ENCODE results near the gene SLCO2B1.

The SLCO2B1 gene

GRCh38 chr11:75148436-75148983 is 2.4 kb upstream of the SLCO2B1 start:
- Histone ChIP-seq H3K4me3 (ENCODE audit: low read length) (no peak overlapping the region), H2AFZ (ENCODE audit: low read depth, low read length) (no peak overlapping the region), H3K4me1 (ENCODE audit: insufficient read depth, low read length) (no peaks in the 10 kb centered on the region), H3K36me3 (ENCODE audit: insufficient read depth, low read length) (no peaks in the 10 kb centered on the region), H3K9me3 (ENCODE audit: low read length) (no peaks in the 10 kb centered on the region), H3K27me3 (ENCODE audit: insufficient read depth, low read length) (no peaks in the 10 kb centered on the region)

- no peaks in the 10 kb centered on the region for H3K9me3 ChIP-seq (ENCODE audit: low read length)
- no peaks in the 10 kb centered on the region for H3K27me3 ChIP-seq (ENCODE audit: insufficient read depth, low read length)
- H2AFZ ChIP-seq (ENCODE audit: low read depth, low read length) = no peak overlapping the region
- no peaks in the 10 kb centered on the region for H3K36me3 ChIP-seq (ENCODE audit: insufficient read depth, low read length)
- H3K4me3 ChIP-seq (ENCODE audit: low read length) = no peak overlapping the region
- H3K4me1 ChIP-seq (ENCODE audit: insufficient read depth, low read length) = no peaks in the 10 kb centered on the region
These were observed 991 bp upstream of the SLCO2B1 start for GRCh38 chr11:75149766-75150465.

- Histone ChIP-seq H3K27me3 (ENCODE audit: insufficient read depth, low read length) (no peaks in the 10 kb centered on the region), H3K36me3 (ENCODE audit: insufficient read depth, low read length) (no peaks in the 10 kb centered on the region), H3K9me3 (ENCODE audit: low read length) (no peaks in the 10 kb centered on the region), H2AFZ (ENCODE audit: low read depth, low read length) (no peak overlapping the region), H3K4me3 (ENCODE audit: low read length) (no peak overlapping the region), H3K4me1 (ENCODE audit: insufficient read depth, low read length) (no peaks in the 10 kb centered on the region)
These were observed 590 bp downstream of the SLCO2B1 start for GRCh38 chr11:75151346-75152047.

GRCh38 chr11:75152090-75152489 is 1.2 kb downstream of the SLCO2B1 start:
- Histone ChIP-seq H3K36me3 (ENCODE audit: insufficient read depth, low read length) (no peaks in the 10 kb centered on the region), H3K4me3 (ENCODE audit: low read length) (no peak overlapping the region), H3K27me3 (ENCODE audit: insufficient read depth, low read length) (no peaks in the 10 kb centered on the region), H3K9me3 (ENCODE audit: low read length) (no peaks in the 10 kb centered on the region), H2AFZ (ENCODE audit: low read depth, low read length) (no peak overlapping the region), H3K4me1 (ENCODE audit: insufficient read depth, low read length) (no peaks in the 10 kb centered on the region)

- Histone ChIP-seq H2AFZ (ENCODE audit: low read depth, low read length) (no peak overlapping the region), H3K27me3 (ENCODE audit: insufficient read depth, low read length) (no peaks in the 10 kb centered on the region), H3K36me3 (ENCODE audit: insufficient read depth, low read length) (no peaks in the 10 kb centered on the region), H3K9me3 (ENCODE audit: low read length) (no peaks in the 10 kb centered on the region), H3K4me1 (ENCODE audit: insufficient read depth, low read length) (no peaks in the 10 kb centered on the region), H3K4me3 (ENCODE audit: low read length) (no peak overlapping the region)
These were observed 1.9 kb downstream of the SLCO2B1 start for GRCh38 chr11:75152651-75153427.

GRCh38 chr11:75154646-75155569 is 4.0 kb downstream of the SLCO2B1 start:
- Histone ChIP-seq H3K9me3 (ENCODE audit: low read length) (no peaks in the 10 kb centered on the region), H3K27me3 (ENCODE audit: insufficient read depth, low read length) (no peaks in the 10 kb centered on the region), H3K36me3 (ENCODE audit: insufficient read depth, low read length) (no peaks in the 10 kb centered on the region), H2AFZ (ENCODE audit: low read depth, low read length) (no peak overlapping the region), H3K4me3 (ENCODE audit: low read length) (no peak overlapping the region), H3K4me1 (ENCODE audit: insufficient read depth, low read length) (no peaks in the 10 kb centered on the region)

GRCh38 chr11:75155570-75156422 is 4.9 kb downstream of the SLCO2B1 start:
- H2AFZ ChIP-seq (ENCODE audit: low read depth, low read length) = no peak overlapping the region
- no peak overlapping the region for H3K4me3 ChIP-seq (ENCODE audit: low read length)
- H3K9me3 ChIP-seq (ENCODE audit: low read length) = no peaks in the 10 kb centered on the region
- H3K36me3 ChIP-seq (ENCODE audit: insufficient read depth, low read length) = no peaks in the 10 kb centered on the region
- no peaks in the 10 kb centered on the region for H3K27me3 ChIP-seq (ENCODE audit: insufficient read depth, low read length)
- H3K4me1 ChIP-seq (ENCODE audit: insufficient read depth, low read length) = no peaks in the 10 kb centered on the region

GRCh38 chr11:75158241-75158640 is 7.3 kb downstream of the SLCO2B1 start:
- Histone ChIP-seq H3K9me3 (ENCODE audit: low read length) (no peaks in the 10 kb centered on the region), H3K4me1 (ENCODE audit: insufficient read depth, low read length) (peaks cover 6% of the 10 kb centered on the region), H3K27me3 (ENCODE audit: insufficient read depth, low read length) (no peaks in the 10 kb centered on the region), H2AFZ (ENCODE audit: low read depth, low read length) (no peak overlapping the region), H3K36me3 (ENCODE audit: insufficient read depth, low read length) (no peaks in the 10 kb centered on the region), H3K4me3 (ENCODE audit: low read length) (no peak overlapping the region)

GRCh38 chr11:75158696-75159150 is 7.8 kb downstream of the SLCO2B1 start:
- H2AFZ ChIP-seq (ENCODE audit: low read depth, low read length) = no peak overlapping the region
- H3K36me3 ChIP-seq (ENCODE audit: insufficient read depth, low read length) = no peaks in the 10 kb centered on the region
- H3K9me3 ChIP-seq (ENCODE audit: low read length) = no peaks in the 10 kb centered on the region
- H3K4me1 ChIP-seq (ENCODE audit: insufficient read depth, low read length) = peaks cover 6% of the 10 kb centered on the region
- H3K4me3 ChIP-seq (ENCODE audit: low read length) = no peak overlapping the region
- no peaks in the 10 kb centered on the region for H3K27me3 ChIP-seq (ENCODE audit: insufficient read depth, low read length)

- Histone ChIP-seq H3K4me3 (ENCODE audit: low read length) (no peak overlapping the region), H2AFZ (ENCODE audit: low read depth, low read length) (no peak overlapping the region), H3K9me3 (ENCODE audit: low read length) (no peaks in the 10 kb centered on the region), H3K36me3 (ENCODE audit: insufficient read depth, low read length) (no peaks in the 10 kb centered on the region), H3K4me1 (ENCODE audit: insufficient read depth, low read length) (peaks cover 6% of the 10 kb centered on the region), H3K27me3 (ENCODE audit: insufficient read depth, low read length) (no peaks in the 10 kb centered on the region)
These were observed 8.4 kb downstream of the SLCO2B1 start for GRCh38 chr11:75159151-75159953.

GRCh38 chr11:75160220-75160757 is 9.4 kb downstream of the SLCO2B1 start:
- Histone ChIP-seq H3K27me3 (ENCODE audit: insufficient read depth, low read length) (no peaks in the 10 kb centered on the region), H3K4me3 (ENCODE audit: low read length) (no peak overlapping the region), H3K4me1 (ENCODE audit: insufficient read depth, low read length) (peaks cover 6% of the 10 kb centered on the region)

More at GRCh38 chr11:75160220-75160757, 9.4 kb downstream of the SLCO2B1 start:
- no peaks in the 10 kb centered on the region for H3K36me3 ChIP-seq (ENCODE audit: insufficient read depth, low read length)
- H2AFZ ChIP-seq (ENCODE audit: low read depth, low read length) = no peak overlapping the region
- no peaks in the 10 kb centered on the region for H3K9me3 ChIP-seq (ENCODE audit: low read length)
